CD14-positive monocyte (primary cell): ENCODE data around the gene UGT1A3. TPM values are rescaled to one million over a fixed set of nuclear protein-coding genes. Genes with fewer than 3 reads are reported as not detected.

Experiments used
- DNase-seq, 3 donors: peaks; one replicate each; pipeline ENCODE4 v3.0.0-alpha.2; 2011 to 2022
- H2AFZ ChIP-seq: 2 replicates; pipeline ENCODE4 v1.6.0; 2012; ENCODE audit warnings: mild to moderate bottlenecking, low read depth, low read length, inconsistent platforms; ENCODE audit not compliant: insufficient read depth, poor library complexity, severe bottlenecking
- H3K27ac ChIP-seq, 2 donors: 1 replicate in 1 of 2; 2 replicates in 1 of 2; pipeline ENCODE4 v1.5.1; 2012 to 2013; ENCODE audit warnings: low read length in 2 of 2, control low read depth in 1 of 2, inconsistent platforms in 1 of 2, low read depth in 1 of 2, mild to moderate bottlenecking in 1 of 2
- H3K27me3 ChIP-seq, 2 donors: one replicate each; pipeline versions ENCODE4 v1.6.0 to v1.6.1; 2011 to 2013; ENCODE audit warnings: low read length in 2 of 2; ENCODE audit not compliant: control insufficient read depth in 2 of 2, insufficient read depth in 2 of 2
- H3K36me3 ChIP-seq, 2 donors: replicated peaks in 1 of 2; 1 replicate in 1 of 2; 2 replicates in 1 of 2; pipeline versions ENCODE4 v1.5.1 to v1.6.1; 2012 to 2013; ENCODE audit warnings: low read length in 2 of 2, control low read depth in 1 of 2, inconsistent platforms in 1 of 2, mild to moderate bottlenecking in 1 of 2; ENCODE audit not compliant: insufficient read depth in 2 of 2, control insufficient read depth in 1 of 2
- H3K4me1 ChIP-seq, 2 donors: 1 replicate in 1 of 2; 2 replicates in 1 of 2; pipeline versions ENCODE4 v1.5.1 to v1.6.1; 2012 to 2013; ENCODE audit warnings: low read length in 2 of 2, control low read depth in 1 of 2, inconsistent platforms in 1 of 2, mild to moderate bottlenecking in 1 of 2, moderate library complexity in 1 of 2; ENCODE audit not compliant: insufficient read depth in 2 of 2, control insufficient read depth in 1 of 2
- H3K4me2 ChIP-seq: replicated peaks from 2 replicates; pipeline ENCODE3; 2012; ENCODE audit warnings: low read length, moderate library complexity, mild to moderate bottlenecking; ENCODE audit not compliant: poor library complexity, severe bottlenecking; ENCODE audit errors: extremely low read depth
- H3K4me3 ChIP-seq, 3 experiments: fragments of 200-600 bp in 1 of 3; sonication (generic) in 1 of 3; replicated peaks in 1 of 3; 1 replicate in 2 of 3; 2 replicates in 1 of 3; pipeline ENCODE4 v1.5.1; 2011 to 2013; ENCODE audit warnings: low read length in 3 of 3, mild to moderate bottlenecking in 3 of 3, control low read depth in 2 of 3, low read depth in 2 of 3, inconsistent platforms in 1 of 3, moderate library complexity in 1 of 3
- H3K79me2 ChIP-seq: 2 replicates; pipeline ENCODE4 v1.6.0; 2012; ENCODE audit warnings: mild to moderate bottlenecking, control low read depth, inconsistent platforms, low read length, moderate library complexity; ENCODE audit not compliant: insufficient read depth
- H3K9ac ChIP-seq: 2 replicates; pipeline ENCODE4 v1.6.0; 2017; ENCODE audit warnings: low read length, mild to moderate bottlenecking; ENCODE audit not compliant: insufficient read depth, poor library complexity, severe bottlenecking
- H3K9me3 ChIP-seq, 2 donors: replicated peaks in 1 of 2; 1 replicate in 1 of 2; 2 replicates in 1 of 2; pipeline versions ENCODE4 v1.5.1 to v1.6.1; 2012 to 2013; ENCODE audit warnings: low read length in 2 of 2, control low read depth in 1 of 2; ENCODE audit not compliant: control insufficient read depth in 1 of 2, insufficient read depth in 1 of 2
- H4K20me1 ChIP-seq: 2 replicates; pipeline ENCODE4 v1.6.0; 2012; ENCODE audit warnings: mild to moderate bottlenecking, low read length, control low read depth, moderate library complexity; ENCODE audit not compliant: insufficient read depth
- H3K27ac Mint-ChIP-seq, 7 donors: one replicate each; pipeline ENCODE4 v1.8.0; 2020; ENCODE audit warnings: mild to moderate bottlenecking in 7 of 7, mixed read lengths in 7 of 7, moderate library complexity in 6 of 7, inconsistent platforms in 2 of 7
- H3K27me3 Mint-ChIP-seq, 3 donors: one replicate each; pipeline ENCODE4 v1.8.0; 2021 to 2022; ENCODE audit warnings: low read depth in 3 of 3, mild to moderate bottlenecking in 3 of 3, mixed read lengths in 3 of 3, moderate library complexity in 3 of 3, inconsistent platforms in 1 of 3
- H3K36me3 Mint-ChIP-seq, 2 donors: one replicate each; pipeline ENCODE4 v1.8.0; 2020; ENCODE audit warnings: mixed read lengths in 2 of 2, inconsistent platforms in 1 of 2, mild to moderate bottlenecking in 1 of 2
- H3K4me1 Mint-ChIP-seq: one replicate; pipeline ENCODE4 v1.8.0; 2020; ENCODE audit warnings: mild to moderate bottlenecking, mixed read lengths
- H3K4me3 Mint-ChIP-seq, 2 donors: one replicate each; pipeline ENCODE4 v1.8.0; 2020; ENCODE audit warnings: mild to moderate bottlenecking in 2 of 2, mixed read lengths in 2 of 2, moderate library complexity in 1 of 2
- H3K9me3 Mint-ChIP-seq, 7 donors: one replicate each; pipeline ENCODE4 v1.8.0; 2020 to 2022; ENCODE audit warnings: mixed read lengths in 7 of 7, mild to moderate bottlenecking in 6 of 7, moderate library complexity in 6 of 7, inconsistent platforms in 2 of 7
- WGBS: methylation state at CpG from one replicate; pipeline ENCODE4 v1.1.5; 2013; ENCODE audit warnings: missing lambda C conversion rate; ENCODE audit not compliant: insufficient coverage; 5-methylcytosine and 5-hydroxymethylcytosine counted together
- intact Hi-C, 2 donors: fragments of 100-400 bp; cut with micrococcal nuclease; formaldehyde crosslinking; loops; one replicate each; pipeline versions ENCODE4 v1.15.0 to v1.15.1; 2023
- polyA plus RNA-seq, 3 donors: library from polyadenylated mRNA; depleted of rRNA in 1 of 3; unstranded in 2 of 3; stranded (reverse) in 1 of 3; fragments of 300-500 nt in 2 of 3; fragments of >200 nt in 1 of 3; fragmentation: Illumina TruSeq in 2 of 3; gene quantifications; 1 replicate in 2 of 3; 2 replicates in 1 of 3; pipeline ENCODE4 v1.2.3, GENCODE V29; 2012 to 2021
- TF ChIP-seq, protein P1 (sequence below): fragments of 200-600 bp; IDR thresholded peaks from one replicate; pipeline ENCODE4 v1.8.0; 2022; ENCODE audit warnings: antibody characterized with exemption, mild to moderate bottlenecking

UGT1A3 gene
- polyA plus RNA-seq, 3 donors = not detected

DNA sequence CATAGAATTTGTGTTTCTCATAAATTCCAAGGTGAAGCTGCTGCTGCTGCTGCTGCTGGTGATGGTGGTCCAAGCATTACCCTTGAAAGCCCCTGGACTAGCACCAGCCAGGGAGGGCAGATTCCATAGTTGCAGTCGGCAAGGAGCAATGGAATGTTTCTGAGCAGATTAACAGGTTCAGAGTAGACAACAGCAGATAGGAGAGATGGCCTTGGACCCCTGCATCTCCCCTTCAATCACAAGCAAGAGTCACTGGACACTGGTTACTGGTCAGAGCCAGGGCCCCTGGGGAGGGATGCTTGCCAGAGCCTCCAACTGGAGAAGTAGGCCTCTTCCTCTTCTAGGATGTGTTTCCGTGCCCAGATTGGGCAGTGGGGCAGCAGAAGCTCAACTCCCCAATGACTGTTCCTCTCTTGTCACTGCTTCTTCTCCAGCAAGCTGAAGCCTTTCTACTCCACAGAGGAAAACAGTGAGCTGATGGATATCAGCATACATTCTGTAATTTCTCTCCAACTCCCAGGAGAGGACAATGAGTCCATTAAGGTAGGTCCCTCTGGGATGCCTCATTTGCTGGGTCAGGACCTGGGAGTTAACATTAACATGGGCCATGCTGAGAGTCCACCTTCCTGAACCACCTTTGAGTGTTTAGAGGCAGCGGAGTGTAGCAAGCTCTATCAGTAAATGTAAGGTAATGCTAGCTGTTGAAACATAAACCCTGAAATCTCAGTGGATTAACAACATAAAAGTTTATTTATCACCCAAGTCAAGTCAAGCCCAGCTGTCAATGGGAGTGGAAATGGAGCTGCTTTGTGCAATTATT, 84.6 kb downstream of the UGT1A3 start:
- intact Hi-C loops = no loop called here
- no peaks in the 10 kb centered on the region for H3K4me1 Mint-ChIP-seq
- no peak overlapping the region for H3K27ac Mint-ChIP-seq
- no peaks in the 10 kb centered on the region for H3K36me3 Mint-ChIP-seq
- peaks cover 2 to 8% (median 7%) of the 10 kb centered on the region in 3 donors for H3K27me3 Mint-ChIP-seq
- Histone ChIP-seq H3K4me2 (no peak overlapping the region), H3K9me3 (no peaks in the 10 kb centered on the region), H2AFZ (no peak overlapping the region), H3K79me2 (no peaks in the 10 kb centered on the region), H3K4me3 (no peak overlapping the region), H3K36me3 (no peaks in the 10 kb centered on the region), H3K4me1 (no peaks in the 10 kb centered on the region), H3K27ac (no peak overlapping the region), H3K27me3 (no peaks in the 10 kb centered on the region), H4K20me1 (no peaks in the 10 kb centered on the region), H3K9ac (no peak overlapping the region)
- H3K9me3 Mint-ChIP-seq = peaks cover 0 to 6% (median 2%) of the 10 kb centered on the region in 7 donors
- DNase-seq = no peak
- TF ChIP-seq, protein P1, sequence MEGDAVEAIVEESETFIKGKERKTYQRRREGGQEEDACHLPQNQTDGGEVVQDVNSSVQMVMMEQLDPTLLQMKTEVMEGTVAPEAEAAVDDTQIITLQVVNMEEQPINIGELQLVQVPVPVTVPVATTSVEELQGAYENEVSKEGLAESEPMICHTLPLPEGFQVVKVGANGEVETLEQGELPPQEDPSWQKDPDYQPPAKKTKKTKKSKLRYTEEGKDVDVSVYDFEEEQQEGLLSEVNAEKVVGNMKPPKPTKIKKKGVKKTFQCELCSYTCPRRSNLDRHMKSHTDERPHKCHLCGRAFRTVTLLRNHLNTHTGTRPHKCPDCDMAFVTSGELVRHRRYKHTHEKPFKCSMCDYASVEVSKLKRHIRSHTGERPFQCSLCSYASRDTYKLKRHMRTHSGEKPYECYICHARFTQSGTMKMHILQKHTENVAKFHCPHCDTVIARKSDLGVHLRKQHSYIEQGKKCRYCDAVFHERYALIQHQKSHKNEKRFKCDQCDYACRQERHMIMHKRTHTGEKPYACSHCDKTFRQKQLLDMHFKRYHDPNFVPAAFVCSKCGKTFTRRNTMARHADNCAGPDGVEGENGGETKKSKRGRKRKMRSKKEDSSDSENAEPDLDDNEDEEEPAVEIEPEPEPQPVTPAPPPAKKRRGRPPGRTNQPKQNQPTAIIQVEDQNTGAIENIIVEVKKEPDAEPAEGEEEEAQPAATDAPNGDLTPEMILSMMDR = no peak
- 83% methylated on average over 1 of the region's 3 CpGs for WGBS
- H3K4me3 Mint-ChIP-seq = no peak overlapping the region

DNA sequence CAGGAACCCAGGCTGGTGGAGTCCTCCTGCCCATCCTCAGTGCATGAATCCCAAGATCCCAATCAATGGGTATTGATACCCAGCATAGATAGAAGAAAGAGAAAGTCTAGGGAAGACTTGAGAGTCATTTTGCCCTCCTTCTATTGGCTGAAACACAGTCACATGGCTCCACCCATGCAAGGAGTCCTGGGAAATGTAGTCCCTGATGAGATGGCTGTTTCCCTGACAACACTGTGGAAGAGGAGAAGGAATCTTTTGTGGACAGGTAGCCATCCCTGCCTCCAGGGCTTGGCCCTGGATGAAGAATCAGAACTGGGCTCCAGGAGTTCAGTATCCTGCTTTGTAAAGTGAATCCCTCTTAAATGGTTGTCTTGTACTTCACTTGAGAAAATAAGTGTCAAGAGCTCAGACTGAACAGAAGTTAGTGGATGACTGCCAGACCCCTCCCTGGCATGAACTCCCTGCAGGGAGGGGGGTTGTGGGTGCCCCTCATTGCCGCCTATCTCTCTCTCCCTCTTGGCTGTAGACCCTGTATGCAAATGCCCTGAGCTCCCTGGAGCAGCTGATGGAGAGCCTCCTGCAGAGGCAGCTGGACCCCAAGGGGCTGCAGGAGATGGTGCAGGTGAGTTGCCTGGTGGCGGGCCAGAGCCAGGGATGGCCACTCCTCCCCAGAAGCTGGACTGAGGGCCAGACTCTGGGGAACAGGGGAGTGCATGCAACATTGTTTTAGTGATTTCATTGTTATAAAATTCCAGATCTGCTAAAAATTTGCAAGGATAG, 85.4 kb downstream of the UGT1A3 start:
- Histone ChIP-seq H3K4me3 (no peak overlapping the region), H3K27ac (no peak overlapping the region), H4K20me1 (no peaks in the 10 kb centered on the region), H3K27me3 (no peaks in the 10 kb centered on the region), H2AFZ (no peak overlapping the region), H3K4me1 (no peaks in the 10 kb centered on the region), H3K36me3 (no peaks in the 10 kb centered on the region), H3K9me3 (no peaks in the 10 kb centered on the region), H3K9ac (no peak overlapping the region), H3K79me2 (no peaks in the 10 kb centered on the region), H3K4me2 (no peak overlapping the region)
- Mint-ChIP-seq H3K36me3 (no peaks in the 10 kb centered on the region), H3K27me3 (peaks cover 2 to 8% (median 7%) of the 10 kb centered on the region in 3 donors), H3K4me1 (no peaks in the 10 kb centered on the region), H3K9me3 (peaks cover 0 to 6% (median 2%) of the 10 kb centered on the region in 7 donors), H3K4me3 (no peak overlapping the region), H3K27ac (no peak overlapping the region)
- TF ChIP-seq, protein P1 = no peak
- DNase-seq = no peak
- 91% methylated on average over 1 of the region's 2 CpGs for WGBS
- intact Hi-C loops = no loop called here
